DMS 273 (cell line): ENCODE results near the gene PLCB3.

Source experiments
- DNase-seq: peaks from one replicate; lab custom pipeline; 2025; ENCODE audit not compliant: unreplicated experiment; lab: John Stamatoyannopoulos, UW

PLCB3 gene

GRCh38 chr11:64249563-64250414 lies 1.5 kb upstream of the PLCB3 start:
- DNase-seq = no peak

GRCh38 chr11:64250415-64251015 lies 815 bp upstream of the PLCB3 start:
- DNase-seq = peak; percentile 57

- DNase-seq = no peak
Observed at GRCh38 chr11:64251753-64252002, 348 bp downstream of the PLCB3 start.

- no peak for DNase-seq
Observed at GRCh38 chr11:64252003-64252872, 908 bp downstream of the PLCB3 start.

- no peak for DNase-seq
Observed at GRCh38 chr11:64253043-64253442, 1.7 kb downstream of the PLCB3 start.

- no peak for DNase-seq
Observed at GRCh38 chr11:64253481-64253880, 2.2 kb downstream of the PLCB3 start.

GRCh38 chr11:64254326-64254725 lies 3.0 kb downstream of the PLCB3 start:
- DNase-seq = no peak

GRCh38 chr11:64255135-64256128 lies 4.1 kb downstream of the PLCB3 start:
- no peak for DNase-seq

GRCh38 chr11:64256300-64256699 lies 5.0 kb downstream of the PLCB3 start:
- DNase-seq = no peak

- no peak for DNase-seq
Observed at GRCh38 chr11:64258356-64258755, 7.0 kb downstream of the PLCB3 start.

- no peak for DNase-seq
Observed at GRCh38 chr11:64258946-64259532, 7.7 kb downstream of the PLCB3 start.

- DNase-seq = no peak
Observed at GRCh38 chr11:64259533-64260067, 8.3 kb downstream of the PLCB3 start.

GRCh38 chr11:64260147-64260708 lies 8.9 kb downstream of the PLCB3 start:
- no peak for DNase-seq

- DNase-seq = no peak
Observed at GRCh38 chr11:64261556-64262080, 10.3 kb downstream of the PLCB3 start.

- no peak for DNase-seq
Observed at GRCh38 chr11:64262271-64263002, 11.1 kb downstream of the PLCB3 start.

- DNase-seq = no peak
Observed at GRCh38 chr11:64263021-64263946, 12.0 kb downstream of the PLCB3 start.

- no peak for DNase-seq
Observed at GRCh38 chr11:64263947-64264317, 12.6 kb downstream of the PLCB3 start.

GRCh38 chr11:64264371-64264852 lies 13.1 kb downstream of the PLCB3 start:
- DNase-seq = no peak
